Suprapubic skin (tissue), 3 donors: ENCODE measurements around the gene AGPAT1.

ENCODE experiments used
- CTCF ChIP-seq, 2 donors: fragments of 200-600 bp in 1 of 2; fragments of 450-650 bp in 1 of 2; sonication (generic) in 1 of 2; IDR thresholded peaks; one replicate each; pipeline ENCODE4 v1.5.1; 2016 to 2019; ENCODE audit warnings: antibody characterized with exemption in 2 of 2, mild to moderate bottlenecking in 1 of 2, moderate library complexity in 1 of 2
- EP300 ChIP-seq: sonication (generic); formaldehyde crosslinking; IDR thresholded peaks from one replicate; pipeline ENCODE4 v1.6.1; 2017; ENCODE audit warnings: antibody characterized with exemption
- POLR2A ChIP-seq, 2 donors: fragments of 450-650 bp; IDR thresholded peaks; one replicate each; pipeline ENCODE4 v1.6.1; 2017; ENCODE audit warnings: antibody characterized with exemption in 2 of 2, mild to moderate bottlenecking in 2 of 2, moderate library complexity in 2 of 2

DNA sequence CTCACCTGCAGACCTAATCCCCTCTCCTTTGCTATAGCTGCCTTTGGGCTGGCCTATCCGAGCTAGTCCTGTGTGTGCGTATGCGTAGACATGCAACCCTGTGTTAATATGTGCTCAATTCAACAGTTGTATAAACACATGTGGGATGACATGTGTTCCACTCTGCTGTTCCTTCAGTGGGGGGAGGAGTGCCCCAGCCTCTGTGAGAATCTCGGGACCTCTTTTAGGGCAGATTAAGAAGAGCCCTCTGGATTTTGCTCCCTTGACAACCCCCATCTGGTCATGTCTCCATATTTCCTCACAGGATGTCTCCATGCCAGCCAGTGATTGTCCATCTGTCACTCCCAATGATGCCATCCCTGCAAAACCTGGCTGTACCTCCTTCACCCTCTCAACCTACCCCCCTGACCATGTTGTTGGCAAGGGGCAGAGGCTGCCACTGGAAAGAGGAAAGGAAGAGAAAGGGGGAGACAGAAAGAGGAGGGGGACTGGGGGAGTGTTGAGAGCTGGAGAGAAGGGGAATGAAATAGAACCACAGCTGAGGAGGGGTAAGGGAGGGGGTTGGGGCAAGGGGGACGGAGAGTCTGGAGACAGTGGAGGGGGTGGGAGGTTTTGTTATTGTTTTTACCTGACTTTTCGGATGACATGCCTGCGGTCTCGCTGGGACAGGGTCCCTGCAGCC lies 24.6 kb downstream of the AGPAT1 start:
- TF ChIP-seq EP300 (no peak), CTCF (IDR thresholded peaks at IDR 0.05) (no peak), POLR2A (IDR thresholded peaks at IDR 0.05) (no peak)
